GM12875 (cell line): ENCODE data around the gene ZNF746.

Experiments
- H3K4me3 ChIP-seq: one replicate; pipeline ENCODE4 v1.5.1; 2011; ENCODE audit warnings: low read depth, low read length, control low read depth
- CTCF ChIP-seq: IDR thresholded peaks from 2 replicates; pipeline ENCODE4 v1.5.1; 2011; ENCODE audit warnings: low read depth, mild to moderate bottlenecking, control low read depth, inconsistent platforms, low read length, moderate library complexity, borderline replicate concordance; ENCODE audit not compliant: insufficient read depth

The ZNF746 gene

GRCh38 chr7:149467321-149467859 lies 30.2 kb downstream of the ZNF746 start:
- no peak for TF ChIP-seq CTCF

GRCh38 chr7:149466364-149466763 lies 31.2 kb downstream of the ZNF746 start:
- no peak overlapping the region for H3K4me3 ChIP-seq
- no peak for TF ChIP-seq CTCF

More at GRCh38 chr7:149467321-149467859, 30.2 kb downstream of the ZNF746 start:
- H3K4me3 ChIP-seq: no peak overlapping the region

- H3K4me3 ChIP-seq: no peak overlapping the region
- no peak for TF ChIP-seq CTCF
Measured at GRCh38 chr7:149463500-149464161, 34.0 kb downstream of the ZNF746 start.

GRCh38 chr7:149462101-149462520 lies 35.5 kb downstream of the ZNF746 start:
- no peak overlapping the region for H3K4me3 ChIP-seq
- no peak for TF ChIP-seq CTCF

GRCh38 chr7:149460493-149461277 lies 36.9 kb downstream of the ZNF746 start, which contains the start of gene ZNF777:
Gene ZNF777 (minus strand): TSS chr7:149461062. CDS start chr7:149456022, 5,040 bp downstream.
- TF ChIP-seq CTCF: peak; percentile 54
- H3K4me3 ChIP-seq: peak within 1 kb of the TSS; percentile 86

- H3K4me3 ChIP-seq: peak overlapping the region; percentile 86
- no peak for TF ChIP-seq CTCF
Measured at GRCh38 chr7:149459540-149460452, 37.8 kb downstream of the ZNF746 start.
